ENCODE data around the gene METTL25B. TPM values are rescaled to one million over a fixed set of nuclear protein-coding genes. Genes with fewer than 3 reads are reported as not detected.

The METTL25B gene
- total RNA-seq, result 7.2 TPM

GRCh38 chr1:156727926-156728598 is at the start of gene METTL25B:
Gene METTL25B (plus strand): TSS chr1:156728469. CDS start chr1:156729105, 636 bp downstream.

DNA sequence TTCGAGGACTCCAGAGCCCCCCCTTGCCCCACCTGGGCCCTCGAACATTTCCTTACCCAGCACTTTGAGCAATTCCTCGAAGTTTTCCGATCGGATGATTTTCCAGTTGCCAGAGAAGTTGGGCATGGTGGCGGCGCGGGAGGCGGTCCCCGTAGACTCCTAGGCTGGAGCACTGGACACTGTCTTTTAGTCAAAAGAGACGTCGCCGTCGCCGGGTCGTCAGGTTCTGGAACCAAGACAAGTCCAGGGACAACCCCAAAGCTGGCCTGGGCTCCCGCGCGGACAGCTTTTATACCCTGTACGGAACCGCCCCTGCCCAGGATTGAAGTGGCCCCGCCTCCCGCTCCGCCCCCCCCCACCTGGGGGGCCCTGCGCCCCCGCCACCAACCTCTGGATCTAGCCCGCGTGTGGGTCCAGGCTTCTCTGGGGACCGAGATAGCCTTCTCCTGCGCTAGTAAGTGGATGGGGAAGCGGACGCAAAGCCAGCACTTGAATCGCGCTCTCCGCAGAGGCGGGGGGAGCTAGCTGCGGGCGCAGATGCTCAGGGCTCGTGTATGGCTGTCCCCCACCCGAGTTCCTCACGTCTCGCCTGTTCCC is 22.9 kb upstream of the METTL25B start, which contains the start of gene CRABP2:
Gene CRABP2, minus strand, starts transcription at position 263 of the 597 bp plus-strand sequence. Its CDS starts 137 bp downstream, at position 126.

DNA sequence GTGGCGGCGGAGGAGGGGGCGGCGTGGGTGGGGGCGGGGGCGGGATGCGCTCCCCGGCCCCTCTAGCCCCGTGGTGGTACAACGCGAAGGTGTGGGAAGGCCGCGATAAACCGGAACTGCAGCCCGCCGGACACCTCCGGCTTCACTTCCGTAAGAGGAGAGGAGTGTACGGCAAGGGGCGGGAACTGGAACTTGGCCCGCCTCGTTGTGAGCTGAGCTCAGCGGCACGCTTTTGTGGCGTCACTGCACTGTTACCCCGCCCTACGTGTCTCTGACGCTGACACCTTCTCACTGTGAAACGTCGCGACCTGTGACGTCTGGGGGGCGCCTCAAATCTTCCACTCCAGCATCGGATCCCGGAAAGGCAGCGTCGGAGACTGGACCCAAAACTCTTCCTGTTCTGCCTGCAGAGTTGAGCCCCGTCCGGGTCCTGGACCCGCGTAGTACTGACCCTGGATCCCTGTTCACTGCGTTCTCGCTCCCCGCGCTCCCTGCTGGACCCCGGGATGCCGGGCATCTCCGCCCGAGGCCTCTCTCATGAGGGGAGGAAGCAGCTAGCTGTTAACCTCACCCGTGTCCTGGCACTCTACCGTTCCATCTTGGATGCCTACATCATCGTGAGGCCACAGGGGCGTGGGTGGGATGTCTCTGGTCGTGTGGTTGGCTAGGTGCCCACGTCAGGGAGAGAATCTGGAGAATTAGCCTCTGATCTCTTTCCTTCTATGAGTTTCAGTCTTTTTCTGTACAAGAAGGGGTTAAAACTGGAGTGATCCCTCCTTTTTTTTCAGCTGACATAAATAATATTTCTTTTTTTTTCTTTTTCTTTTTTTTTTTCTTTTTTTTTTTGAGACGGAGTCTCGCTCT is 562 bp downstream of the METTL25B start, which contains the start of gene ISG20L2:
Gene ISG20L2, minus strand, starts transcription at position 168 of the 864 bp plus-strand sequence. CDS start 1,114 bp downstream, outside the sequence.

GRCh38 chr1:156740741-156741480 is 12.6 kb downstream of the METTL25B start, which contains the start of gene MRPL24:
Gene MRPL24 (minus strand): TSS chr1:156741088. CDS start chr1:156738704, 2,384 bp downstream.

GRCh38 chr1:156751451-156751756 is 23.1 kb downstream of the METTL25B start, which contains the start of gene HDGF:
Gene HDGF (minus strand): TSS chr1:156751675. CDS start chr1:156751429, 246 bp downstream.

DNA sequence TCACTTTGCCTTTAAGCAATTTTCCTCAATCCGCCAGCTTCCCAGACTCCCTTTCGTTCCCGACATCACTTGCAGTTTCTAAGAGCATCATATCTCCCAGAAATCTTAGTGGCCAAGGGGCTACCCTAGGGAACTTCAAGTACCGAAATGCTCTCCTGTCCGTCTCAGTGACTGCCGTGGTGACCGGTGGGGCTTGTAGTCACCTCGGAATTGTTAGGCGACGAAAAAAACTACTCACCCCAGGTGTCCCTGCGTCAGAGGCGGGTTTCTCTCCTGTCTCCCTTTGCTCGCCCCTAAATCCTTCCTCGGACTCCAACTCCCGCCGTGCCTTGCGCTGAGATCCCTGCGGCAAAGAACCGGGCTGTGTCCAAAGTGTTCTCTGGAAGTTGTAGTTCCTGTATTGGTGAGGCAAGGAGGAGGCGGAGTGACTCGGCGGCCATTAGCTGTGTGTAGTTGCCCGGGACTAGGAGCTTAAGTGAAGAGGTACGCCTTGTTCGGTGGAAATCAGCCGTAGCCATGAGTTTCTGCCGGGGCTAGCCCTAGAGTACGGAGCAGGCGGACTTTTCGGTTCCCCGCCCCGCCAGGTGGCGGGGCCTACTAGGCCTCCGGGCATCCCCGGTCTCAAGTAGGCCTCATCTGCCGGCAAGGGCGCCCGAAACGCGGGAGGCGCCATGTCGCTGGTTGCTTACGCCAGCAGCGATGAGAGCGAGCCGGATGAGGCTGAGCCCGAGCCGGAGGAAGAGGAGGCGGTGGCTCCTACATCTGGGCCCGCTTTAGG is 39.0 kb downstream of the METTL25B start, which contains the start of gene PRCC:
Gene PRCC, plus strand, starts transcription at position 435 of the 778 bp plus-strand sequence. Its CDS starts 237 bp downstream, at position 672.

Other genes starting within 250 kb of the METTL25B start
- 7.6 TPM for gene MEF2D, start 227.7 kb upstream of the METTL25B start, total RNA-seq
- gene IQGAP3, start 155.9 kb upstream of the METTL25B start, total RNA-seq, result 3.5 TPM
- not detected for gene TTC24, start 148.7 kb upstream of the METTL25B start, total RNA-seq
- gene NAXE, start 136.7 kb upstream of the METTL25B start, total RNA-seq, result 54.0 TPM
- gene GPATCH4, start 127.0 kb upstream of the METTL25B start, total RNA-seq, result 11.5 TPM
- gene HAPLN2, start 109.1 kb upstream of the METTL25B start, total RNA-seq, result 0.23 TPM
- 219 TPM for gene BCAN, start 86.4 kb upstream of the METTL25B start, total RNA-seq
- 48.7 TPM for gene NES, start 51.1 kb upstream of the METTL25B start, total RNA-seq
- gene CRABP2, start 22.9 kb upstream of the METTL25B start, total RNA-seq, result 8.8 TPM
- 15.7 TPM for gene ISG20L2, start 297 bp downstream of the METTL25B start, total RNA-seq
- gene MRPL24, start 12.6 kb downstream of the METTL25B start, total RNA-seq, result 21.5 TPM
- 62.7 TPM for gene HDGF, start 23.2 kb downstream of the METTL25B start, total RNA-seq
- 28.1 TPM for gene PRCC, start 39.1 kb downstream of the METTL25B start, total RNA-seq
- not detected for gene SH2D2A, start 88.4 kb downstream of the METTL25B start, total RNA-seq
- 0.46 TPM for gene INSRR, start 130.6 kb downstream of the METTL25B start, total RNA-seq
- gene NTRK1, start 132.4 kb downstream of the METTL25B start, total RNA-seq, result 6.2 TPM
- gene PEAR1, start 165.2 kb downstream of the METTL25B start, total RNA-seq, result 0.92 TPM
- 1.2 TPM for gene LRRC71, start 192.2 kb downstream of the METTL25B start, total RNA-seq

All from diencephalon (tissue), 1 donor.